Smooth muscle cell of bladder (primary cell): Measurements from ENCODE around the gene PRR23E. TPM values are rescaled to one million over a fixed set of nuclear protein-coding genes. Genes with fewer than 3 reads are reported as not detected.

Source experiments
- total RNA-seq: library from RNA; depleted of rRNA; stranded (reverse); fragments of >200 nt; gene quantifications from 2 replicates; pipeline ENCODE4 v1.2.3, GENCODE V29; 2014

PRR23E gene
- total RNA-seq, result not detected in 2 replicates

GRCh38 chr3:127192576-127193232, at the start of gene PRR23E:
PRR23E (plus strand) TSS chr3:127193131; CDS start chr3:127196686, 3,555 bp downstream.

Other genes starting within 250 kb of the PRR23E start
- 30.3 and 42.1 TPM in 2 replicates for gene PLXNA1, start 210.0 kb upstream of the PRR23E start, total RNA-seq
- gene PRR20G, start 94.9 kb downstream of the PRR23E start, total RNA-seq, result not detected in 2 replicates